ENCODE results near the gene HECW1. TPM values are rescaled to one million over a fixed set of nuclear protein-coding genes. Genes with fewer than 3 reads are reported as not detected.

HECW1 gene
- total and polyA plus RNA-seq, 2 experiments from 2014 or later: 11.0 to 21.8 TPM

DNA sequence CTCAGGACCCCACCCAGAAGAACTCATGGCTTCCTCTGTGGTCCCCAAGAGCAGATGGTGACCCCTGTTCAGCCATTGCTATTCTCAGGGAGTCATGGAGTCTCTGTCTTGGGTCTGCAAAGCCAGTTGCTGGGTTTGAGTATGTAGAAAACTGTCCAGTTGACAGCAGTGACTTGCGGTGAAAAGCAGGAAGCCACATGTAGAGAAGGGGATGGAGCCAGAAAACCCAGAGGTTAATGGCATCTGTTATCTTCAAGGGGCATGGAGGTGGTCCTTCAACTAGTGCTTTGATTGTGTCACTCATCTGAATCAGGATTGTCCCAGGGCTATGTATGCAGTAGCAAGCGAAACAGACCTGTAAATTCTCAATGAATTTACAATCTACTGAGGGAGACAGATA, 384.1 kb downstream of the HECW1 start (continued):
- TF ChIP-seq, protein P1, sequence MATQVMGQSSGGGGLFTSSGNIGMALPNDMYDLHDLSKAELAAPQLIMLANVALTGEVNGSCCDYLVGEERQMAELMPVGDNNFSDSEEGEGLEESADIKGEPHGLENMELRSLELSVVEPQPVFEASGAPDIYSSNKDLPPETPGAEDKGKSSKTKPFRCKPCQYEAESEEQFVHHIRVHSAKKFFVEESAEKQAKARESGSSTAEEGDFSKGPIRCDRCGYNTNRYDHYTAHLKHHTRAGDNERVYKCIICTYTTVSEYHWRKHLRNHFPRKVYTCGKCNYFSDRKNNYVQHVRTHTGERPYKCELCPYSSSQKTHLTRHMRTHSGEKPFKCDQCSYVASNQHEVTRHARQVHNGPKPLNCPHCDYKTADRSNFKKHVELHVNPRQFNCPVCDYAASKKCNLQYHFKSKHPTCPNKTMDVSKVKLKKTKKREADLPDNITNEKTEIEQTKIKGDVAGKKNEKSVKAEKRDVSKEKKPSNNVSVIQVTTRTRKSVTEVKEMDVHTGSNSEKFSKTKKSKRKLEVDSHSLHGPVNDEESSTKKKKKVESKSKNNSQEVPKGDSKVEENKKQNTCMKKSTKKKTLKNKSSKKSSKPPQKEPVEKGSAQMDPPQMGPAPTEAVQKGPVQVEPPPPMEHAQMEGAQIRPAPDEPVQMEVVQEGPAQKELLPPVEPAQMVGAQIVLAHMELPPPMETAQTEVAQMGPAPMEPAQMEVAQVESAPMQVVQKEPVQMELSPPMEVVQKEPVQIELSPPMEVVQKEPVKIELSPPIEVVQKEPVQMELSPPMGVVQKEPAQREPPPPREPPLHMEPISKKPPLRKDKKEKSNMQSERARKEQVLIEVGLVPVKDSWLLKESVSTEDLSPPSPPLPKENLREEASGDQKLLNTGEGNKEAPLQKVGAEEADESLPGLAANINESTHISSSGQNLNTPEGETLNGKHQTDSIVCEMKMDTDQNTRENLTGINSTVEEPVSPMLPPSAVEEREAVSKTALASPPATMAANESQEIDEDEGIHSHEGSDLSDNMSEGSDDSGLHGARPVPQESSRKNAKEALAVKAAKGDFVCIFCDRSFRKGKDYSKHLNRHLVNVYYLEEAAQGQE (IDR thresholded peaks at IDR 0.05; ENCODE audit: unreplicated experiment): no peak
- no peak for TF ChIP-seq EZH2phosphoT487 (IDR thresholded peaks at IDR 0.05; ENCODE audit: unreplicated experiment)

DNA sequence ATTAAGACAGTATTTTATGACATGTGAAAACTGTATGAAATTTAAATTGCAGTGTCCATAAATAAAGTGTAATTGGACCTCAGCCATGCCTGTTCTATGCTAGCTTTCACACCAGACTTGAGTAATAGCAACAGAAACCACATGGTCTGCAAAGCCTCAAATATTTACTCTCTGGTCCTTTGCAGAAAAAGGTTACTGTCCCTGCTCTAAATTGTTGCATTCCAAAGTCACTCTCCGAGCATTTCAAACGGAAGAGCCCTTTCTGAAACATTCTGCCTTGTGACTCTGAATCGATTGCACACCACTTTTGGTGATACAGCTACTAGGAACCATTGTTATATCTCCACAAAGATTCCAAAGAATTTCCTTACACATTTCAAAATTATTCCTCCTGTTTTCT, 389.4 kb downstream of the HECW1 start:
- H3K9me3 Mint-ChIP-seq: no peaks in the 10 kb centered on the region

GRCh38 chr7:43502941-43503340, 390.5 kb downstream of the HECW1 start:
- H4K20me1 ChIP-seq (replicated peaks; ENCODE audit: insufficient read depth): no peaks in the 10 kb centered on the region
- H3K27ac Mint-ChIP-seq: no peak overlapping the region
- H3K4me3 ChIP-seq: no peak overlapping the region
- no peak overlapping the region for H3K4me3 Mint-ChIP-seq
- no peaks in the 10 kb centered on the region for H3K27me3 ChIP-seq (ENCODE audit: insufficient read depth)
- no peaks in the 10 kb centered on the region for H3K79me2 ChIP-seq (replicated peaks; ENCODE audit: insufficient read depth)
- H3K36me3 Mint-ChIP-seq (ENCODE audit: low read depth): no peaks in the 10 kb centered on the region
- no peak for DNase-seq (ENCODE audit: low spot score)
- no peak for ATAC-seq
- no peaks in the 10 kb centered on the region; the same call in 1 of the 2 replicates for H3K36me3 ChIP-seq (ENCODE audit: insufficient read depth)
- no peaks in the 10 kb centered on the region for H3F3A ChIP-seq (replicated peaks; ENCODE audit: low read depth)
- H3K9me3 Mint-ChIP-seq: no peaks in the 10 kb centered on the region
- H3K4me1 ChIP-seq (ENCODE audit: insufficient read depth): no peaks in the 10 kb centered on the region
- TF ChIP-seq, protein P1 (IDR thresholded peaks at IDR 0.05; ENCODE audit: unreplicated experiment): no peak
- TF ChIP-seq NANOG (IDR thresholded peaks at IDR 0.05; ENCODE audit: borderline replicate concordance): no peak
- no peak for TF ChIP-seq JUNB (IDR thresholded peaks at IDR 0.05; ENCODE audit: unreplicated experiment)
- no peak for TF ChIP-seq EZH2phosphoT487 (IDR thresholded peaks at IDR 0.05; ENCODE audit: unreplicated experiment)
- no peak for TF ChIP-seq EZH2 (IDR thresholded peaks at IDR 0.05; ENCODE audit: low read depth, unreplicated experiment)
- TF ChIP-seq, protein P2, sequence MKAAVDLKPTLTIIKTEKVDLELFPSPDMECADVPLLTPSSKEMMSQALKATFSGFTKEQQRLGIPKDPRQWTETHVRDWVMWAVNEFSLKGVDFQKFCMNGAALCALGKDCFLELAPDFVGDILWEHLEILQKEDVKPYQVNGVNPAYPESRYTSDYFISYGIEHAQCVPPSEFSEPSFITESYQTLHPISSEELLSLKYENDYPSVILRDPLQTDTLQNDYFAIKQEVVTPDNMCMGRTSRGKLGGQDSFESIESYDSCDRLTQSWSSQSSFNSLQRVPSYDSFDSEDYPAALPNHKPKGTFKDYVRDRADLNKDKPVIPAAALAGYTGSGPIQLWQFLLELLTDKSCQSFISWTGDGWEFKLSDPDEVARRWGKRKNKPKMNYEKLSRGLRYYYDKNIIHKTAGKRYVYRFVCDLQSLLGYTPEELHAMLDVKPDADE (IDR thresholded peaks at IDR 0.05): no peak
- TF ChIP-seq, protein P3, sequence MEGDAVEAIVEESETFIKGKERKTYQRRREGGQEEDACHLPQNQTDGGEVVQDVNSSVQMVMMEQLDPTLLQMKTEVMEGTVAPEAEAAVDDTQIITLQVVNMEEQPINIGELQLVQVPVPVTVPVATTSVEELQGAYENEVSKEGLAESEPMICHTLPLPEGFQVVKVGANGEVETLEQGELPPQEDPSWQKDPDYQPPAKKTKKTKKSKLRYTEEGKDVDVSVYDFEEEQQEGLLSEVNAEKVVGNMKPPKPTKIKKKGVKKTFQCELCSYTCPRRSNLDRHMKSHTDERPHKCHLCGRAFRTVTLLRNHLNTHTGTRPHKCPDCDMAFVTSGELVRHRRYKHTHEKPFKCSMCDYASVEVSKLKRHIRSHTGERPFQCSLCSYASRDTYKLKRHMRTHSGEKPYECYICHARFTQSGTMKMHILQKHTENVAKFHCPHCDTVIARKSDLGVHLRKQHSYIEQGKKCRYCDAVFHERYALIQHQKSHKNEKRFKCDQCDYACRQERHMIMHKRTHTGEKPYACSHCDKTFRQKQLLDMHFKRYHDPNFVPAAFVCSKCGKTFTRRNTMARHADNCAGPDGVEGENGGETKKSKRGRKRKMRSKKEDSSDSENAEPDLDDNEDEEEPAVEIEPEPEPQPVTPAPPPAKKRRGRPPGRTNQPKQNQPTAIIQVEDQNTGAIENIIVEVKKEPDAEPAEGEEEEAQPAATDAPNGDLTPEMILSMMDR (conservative IDR thresholded peaks at IDR 0.05; ENCODE audit: low read depth in 2 of 2): no peak
- TF ChIP-seq ZNF114 (CRISPR knock-in tag; IDR thresholded peaks at IDR 0.05): no peak
- peaks cover 2% of the 10 kb centered on the region for H3K27me3 Mint-ChIP-seq (ENCODE audit: insufficient read depth, low read depth, poor library complexity)
- 0 out of 2 replicates have a peak, but pooled peaks cover 3% of the 10 kb centered on the region for H3K9me2 ChIP-seq (ENCODE audit: insufficient read depth)
- peaks cover 2% of the 10 kb centered on the region; the same call in 1 of the 3 replicates for H3K4me1 Mint-ChIP-seq
- H3K27ac ChIP-seq (ENCODE audit: low read depth): no peak overlapping the region
- H2AFZ ChIP-seq: no peak overlapping the region
- H3K4me2 ChIP-seq: no peak overlapping the region

More for the DNA sequence above, 389.4 kb downstream of the HECW1 start:
- H3K27ac Mint-ChIP-seq: no peak overlapping the region
- no peaks in the 10 kb centered on the region for H3F3A ChIP-seq (replicated peaks; ENCODE audit: low read depth)
- H3K4me2 ChIP-seq: no peak overlapping the region
- H2AFZ ChIP-seq: no peak overlapping the region
- H4K20me1 ChIP-seq (replicated peaks; ENCODE audit: insufficient read depth): no peaks in the 10 kb centered on the region
- TF ChIP-seq ZNF331 (CRISPR knock-in tag; IDR thresholded peaks at IDR 0.05; ENCODE audit: low read depth) (no peak), EZH2 (IDR thresholded peaks at IDR 0.05; ENCODE audit: low read depth, unreplicated experiment) (no peak)
- 0 out of 2 replicates have a peak, but pooled peaks cover 6% of the 10 kb centered on the region for H3K9me2 ChIP-seq (ENCODE audit: insufficient read depth)
- no peak overlapping the region for H3K4me3 Mint-ChIP-seq
- H3K27me3 Mint-ChIP-seq (ENCODE audit: insufficient read depth, low read depth, poor library complexity): peaks cover 2% of the 10 kb centered on the region
- no peaks in the 10 kb centered on the region for H3K36me3 Mint-ChIP-seq (ENCODE audit: low read depth)
- ATAC-seq: no peak
- H3K27me3 ChIP-seq (ENCODE audit: insufficient read depth): no peaks in the 10 kb centered on the region
- H3K27ac ChIP-seq (ENCODE audit: low read depth): no peak overlapping the region
- H3K36me3 ChIP-seq (ENCODE audit: insufficient read depth): no peaks in the 10 kb centered on the region; the same call in 1 of the 2 replicates
- DNase-seq (ENCODE audit: low spot score): no peak
- H3K4me3 ChIP-seq: no peak overlapping the region
- H3K79me2 ChIP-seq (replicated peaks; ENCODE audit: insufficient read depth): no peaks in the 10 kb centered on the region
- peaks cover 2% of the 10 kb centered on the region; the same call in 1 of the 3 replicates for H3K4me1 Mint-ChIP-seq
- no peaks in the 10 kb centered on the region for H3K4me1 ChIP-seq (ENCODE audit: insufficient read depth)
